Measurements from ENCODE around the gene METTL1.
"Not testable (repeated sequence)": the region's sequence is repeated elsewhere in the genome, so short reads cannot be mapped to it uniquely, and the experiment has no call there.

The METTL1 gene

GRCh38 chr12:57724003-57724935, 47.6 kb downstream of the METTL1 start:
- no peak for DNase-seq (ENCODE audit: low read depth in 2 of 2)

GRCh38 chr12:57723630-57723962, 48.3 kb downstream of the METTL1 start:
- DNase-seq (ENCODE audit: low read depth in 2 of 2) = no peak

GRCh38 chr12:57722716-57723629, 48.9 kb downstream of the METTL1 start:
- no peak for DNase-seq (ENCODE audit: low read depth in 2 of 2)

- not testable (repeated sequence) for DNase-seq (ENCODE audit: low read depth in 2 of 2)
These were observed 49.9 kb downstream of the METTL1 start for GRCh38 chr12:57721846-57722608.

- no peak for DNase-seq (ENCODE audit: low read depth in 2 of 2)
These were observed 51.0 kb downstream of the METTL1 start for GRCh38 chr12:57720606-57721595.

GRCh38 chr12:57719777-57720605, 51.9 kb downstream of the METTL1 start:
- no peak for DNase-seq (ENCODE audit: low read depth in 2 of 2)

- DNase-seq (ENCODE audit: low read depth in 2 of 2) = no peak
These were observed 53.0 kb downstream of the METTL1 start for GRCh38 chr12:57718641-57719528.
